HG02943 (cell line): ENCODE results near the gene TP53TG3E.
"Not testable (repeated sequence)": the region's sequence is repeated elsewhere in the genome, so short reads cannot be mapped to it uniquely, and the experiment has no call there.

Experiments used
- ATAC-seq: cut with Tn5 transposase; IDR thresholded peaks from one replicate; pipeline ENCODE4 v1.9.1; 2021; ENCODE audit warnings: mild to moderate bottlenecking, low read depth, moderate library complexity; ENCODE audit not compliant: unreplicated experiment

TP53TG3E gene

GRCh38 chr16:33304006-33304405 is at the start of gene TP53TG3E:
Gene TP53TG3E, plus strand, starts transcription at chr16:33304306. Its CDS starts 68 bp downstream, at chr16:33304374.
- not testable (repeated sequence) for ATAC-seq

GRCh38 chr16:33336226-33337012 is 32.3 kb downstream of the TP53TG3E start:
- not testable (repeated sequence) for ATAC-seq

- ATAC-seq, result not testable (repeated sequence)
Observed at GRCh38 chr16:33337627-33338542, 33.8 kb downstream of the TP53TG3E start.

- ATAC-seq, result not testable (repeated sequence)
Observed at GRCh38 chr16:33338543-33338951, 34.4 kb downstream of the TP53TG3E start.

GRCh38 chr16:33339093-33340061 is 35.3 kb downstream of the TP53TG3E start:
- not testable (repeated sequence) for ATAC-seq
